ENCODE measurements around the gene LIM2. TPM values are rescaled to one million over a fixed set of nuclear protein-coding genes. Genes with fewer than 3 reads are reported as not detected.
A peak's percentile ranks its signal among the peaks of the same experiment; 100 is the strongest.
"Not testable (repeated sequence)": the region's sequence is repeated elsewhere in the genome, so short reads cannot be mapped to it uniquely, and the experiment has no call there.

LIM2 gene
- polyA plus RNA-seq, 2 donors = not detected

DNA sequence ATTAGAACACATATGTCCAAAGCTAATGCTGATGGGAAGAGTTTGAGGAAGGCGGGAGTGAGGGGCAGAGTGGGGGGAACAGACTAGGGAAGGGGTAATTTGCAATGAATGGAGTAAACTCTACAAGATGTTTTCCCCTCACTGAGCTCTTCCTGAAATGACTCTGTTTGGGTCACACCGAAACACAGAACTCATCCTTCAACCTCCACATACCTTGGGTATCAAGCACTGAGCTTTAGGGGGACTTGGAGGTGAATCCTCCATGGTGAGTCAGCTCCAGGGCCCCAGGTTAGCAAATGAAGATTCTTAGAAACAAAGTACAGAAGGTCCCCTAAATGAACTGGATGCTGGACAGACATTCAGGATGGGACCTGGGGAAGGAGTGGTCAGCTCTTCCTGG lies 30.9 kb upstream of the LIM2 start:
- Histone ChIP-seq H3K36me3 (ENCODE audit: control insufficient read depth in 2 of 2, insufficient read depth in 2 of 2, low read length in 1 of 2) (no peaks in the 10 kb centered on the region), H3K4me3 (ENCODE audit: low read depth in 1 of 2, low read length in 2 of 2) (no peak overlapping the region), H3K4me1 (ENCODE audit: control insufficient read depth in 2 of 2, insufficient read depth in 2 of 2, low read length in 1 of 2) (peaks cover 0 to 3% of the 10 kb centered on the region in 2 donors), H3K9me3 (ENCODE audit: control insufficient read depth in 2 of 2, insufficient read depth in 1 of 2, low read depth in 1 of 2, low read length in 1 of 2) (no peaks in the 10 kb centered on the region), H3K27me3 (ENCODE audit: control insufficient read depth in 1 of 2, insufficient read depth in 2 of 2, low read length in 2 of 2) (no peaks in the 10 kb centered on the region), H3K27ac (ENCODE audit: low read depth in 2 of 2, low read length in 1 of 2) (no peak overlapping the region)
- 78 to 92% methylated on average over 2 of the region's 2 CpGs for WGBS, 2 donors

DNA sequence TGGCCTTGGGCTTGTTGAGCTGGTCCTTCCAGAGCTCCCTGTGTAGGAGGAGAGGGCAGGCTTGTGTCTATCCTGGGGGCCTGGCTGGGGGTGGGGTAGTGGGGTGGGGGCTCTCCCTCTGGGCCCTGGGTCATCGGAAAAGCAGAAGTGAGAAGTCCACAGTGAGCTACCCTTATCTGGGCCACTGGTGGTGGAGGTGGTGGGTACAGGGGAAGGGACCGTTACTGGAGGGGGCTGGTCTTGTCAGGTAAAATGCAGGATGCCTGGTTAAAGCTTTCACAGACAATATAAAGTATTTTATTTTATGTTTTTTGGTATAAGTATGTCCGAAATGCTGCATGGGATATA lies 30.0 kb upstream of the LIM2 start:
- WGBS, 2 donors = 63 to 73% methylated on average over 3 of the region's 3 CpGs
- Histone ChIP-seq H3K4me1 (ENCODE audit: control insufficient read depth in 2 of 2, insufficient read depth in 2 of 2, low read length in 1 of 2) (peaks cover 0 to 3% of the 10 kb centered on the region in 2 donors), H3K27me3 (ENCODE audit: control insufficient read depth in 1 of 2, insufficient read depth in 2 of 2, low read length in 2 of 2) (no peaks in the 10 kb centered on the region), H3K9me3 (ENCODE audit: control insufficient read depth in 2 of 2, insufficient read depth in 1 of 2, low read depth in 1 of 2, low read length in 1 of 2) (no peaks in the 10 kb centered on the region), H3K4me3 (ENCODE audit: low read depth in 1 of 2, low read length in 2 of 2) (no peak overlapping the region), H3K36me3 (ENCODE audit: control insufficient read depth in 2 of 2, insufficient read depth in 2 of 2, low read length in 1 of 2) (no peaks in the 10 kb centered on the region), H3K27ac (ENCODE audit: low read depth in 2 of 2, low read length in 1 of 2) (peak overlapping the region in 1 of 2 donors; percentile 22)

DNA sequence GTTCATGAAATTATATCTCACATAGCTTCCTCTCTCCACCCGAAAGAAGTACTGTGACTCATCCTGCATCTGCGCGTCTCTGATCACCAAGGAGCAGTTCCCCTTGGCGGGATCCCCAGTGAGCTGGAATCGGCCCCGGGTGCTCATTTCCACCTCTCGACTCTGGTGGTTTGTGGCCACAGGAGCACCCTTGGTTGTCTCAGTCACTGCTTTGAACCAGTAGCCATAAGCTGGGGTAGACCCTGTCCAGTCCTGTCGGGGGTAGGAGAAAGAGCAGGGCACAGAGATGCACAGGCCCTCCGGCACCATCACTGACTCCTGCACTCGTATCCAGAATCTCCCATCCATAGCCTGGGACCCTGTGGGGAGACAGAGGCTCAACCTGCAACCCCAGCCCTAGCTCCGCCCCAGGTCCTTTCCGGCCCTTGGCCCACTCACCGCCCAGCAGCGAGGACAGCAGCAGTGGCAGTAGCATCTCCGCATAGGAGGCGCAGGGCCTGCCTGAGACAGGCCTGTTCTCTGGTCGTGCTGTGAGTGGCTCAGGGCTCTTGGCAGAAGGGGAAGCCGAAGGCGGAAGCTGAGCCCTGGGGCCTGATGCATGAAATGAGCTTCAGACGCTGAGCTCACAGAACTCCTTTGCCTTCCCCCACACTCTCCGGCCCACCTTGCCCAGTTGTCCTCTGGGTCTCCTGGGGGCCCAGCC lies 29.5 kb upstream of the LIM2 start, which contains the start of gene SIGLEC10:
Gene SIGLEC10 (minus strand): TSS at position 536 of the 703 bp plus-strand sequence. CDS start 61 bp downstream, at position 475.
- no peaks in the 10 kb centered on the region for H3K9me3 ChIP-seq (ENCODE audit: control insufficient read depth in 2 of 2, insufficient read depth in 1 of 2, low read depth in 1 of 2, low read length in 1 of 2)
- no peak within 1 kb of the TSS for H3K4me3 ChIP-seq (ENCODE audit: low read depth in 1 of 2, low read length in 2 of 2)
- WGBS, 2 donors = 52 to 53% methylated on average over 21 of the region's 21 CpGs
- H3K4me1 ChIP-seq (ENCODE audit: control insufficient read depth in 2 of 2, insufficient read depth in 2 of 2, low read length in 1 of 2) = peaks cover 0 to 3% of the 10 kb centered on the region in 2 donors
- H3K36me3 ChIP-seq (ENCODE audit: control insufficient read depth in 2 of 2, insufficient read depth in 2 of 2, low read length in 1 of 2) = no peaks in the 10 kb centered on the region
- H3K27me3 ChIP-seq (ENCODE audit: control insufficient read depth in 1 of 2, insufficient read depth in 2 of 2, low read length in 2 of 2) = no peaks in the 10 kb centered on the region
- H3K27ac ChIP-seq (ENCODE audit: low read depth in 2 of 2, low read length in 1 of 2) = peak within 1 kb of the TSS in 1 of 2 donors; percentile 22

DNA sequence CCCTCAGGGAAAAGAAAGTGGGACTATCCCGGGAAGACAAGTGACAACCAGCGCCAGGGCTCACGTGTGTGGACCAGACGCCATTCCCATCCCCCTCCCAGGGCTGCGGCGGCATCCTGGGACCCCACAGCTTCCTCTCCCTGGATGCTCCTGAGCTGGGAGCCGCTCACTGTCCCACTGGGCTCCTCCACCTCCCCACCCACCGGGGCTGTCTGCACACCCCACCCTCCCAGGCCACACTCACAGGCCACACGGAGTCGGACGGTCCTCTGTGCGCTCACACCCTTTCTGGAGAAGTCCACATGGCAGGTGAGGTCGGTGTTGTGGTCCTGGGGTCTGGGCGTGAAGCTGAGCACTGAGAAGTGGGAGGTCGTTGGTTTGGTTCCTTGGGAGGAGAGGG lies 28.6 kb upstream of the LIM2 start:
- not testable (repeated sequence) for H3K36me3 ChIP-seq (ENCODE audit: control insufficient read depth in 2 of 2, insufficient read depth in 2 of 2, low read length in 1 of 2); H3K4me1 ChIP-seq (ENCODE audit: control insufficient read depth in 2 of 2, insufficient read depth in 2 of 2, low read length in 1 of 2); H3K27ac ChIP-seq (ENCODE audit: low read depth in 2 of 2, low read length in 1 of 2); H3K9me3 ChIP-seq (ENCODE audit: control insufficient read depth in 2 of 2, insufficient read depth in 1 of 2, low read depth in 1 of 2, low read length in 1 of 2); H3K27me3 ChIP-seq (ENCODE audit: control insufficient read depth in 1 of 2, insufficient read depth in 2 of 2, low read length in 2 of 2); H3K4me3 ChIP-seq (ENCODE audit: low read depth in 1 of 2, low read length in 2 of 2)
- WGBS, 2 donors = 70 to 74% methylated on average over 14 to 15 of the region's 15 CpGs

DNA sequence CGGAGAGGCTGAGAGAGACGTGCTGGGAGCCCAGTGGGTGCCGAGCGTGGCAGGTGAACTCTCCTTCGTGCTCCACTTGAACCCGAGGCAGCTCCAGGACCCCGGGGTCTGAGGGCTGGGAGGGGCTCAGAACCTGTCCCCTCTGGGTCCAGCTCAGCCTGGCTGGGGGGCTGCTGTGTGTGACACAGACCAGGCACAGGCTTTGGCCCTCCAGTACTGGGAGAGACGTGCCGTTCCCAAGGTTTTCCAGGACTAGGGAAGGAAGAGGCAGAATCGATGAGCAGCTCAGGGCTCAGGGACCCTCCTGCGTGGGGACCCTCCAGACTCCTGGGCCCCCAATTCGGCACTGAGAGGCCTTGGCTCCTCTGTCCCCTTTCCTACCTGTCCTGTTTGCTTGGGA lies 27.4 kb upstream of the LIM2 start:
- Histone ChIP-seq H3K4me1 (ENCODE audit: control insufficient read depth in 2 of 2, insufficient read depth in 2 of 2, low read length in 1 of 2) (peaks cover 0 to 3% of the 10 kb centered on the region in 2 donors), H3K36me3 (ENCODE audit: control insufficient read depth in 2 of 2, insufficient read depth in 2 of 2, low read length in 1 of 2) (no peaks in the 10 kb centered on the region), H3K27me3 (ENCODE audit: control insufficient read depth in 1 of 2, insufficient read depth in 2 of 2, low read length in 2 of 2) (no peaks in the 10 kb centered on the region), H3K4me3 (ENCODE audit: low read depth in 1 of 2, low read length in 2 of 2) (no peak overlapping the region), H3K27ac (ENCODE audit: low read depth in 2 of 2, low read length in 1 of 2) (no peak overlapping the region), H3K9me3 (ENCODE audit: control insufficient read depth in 2 of 2, insufficient read depth in 1 of 2, low read depth in 1 of 2, low read length in 1 of 2) (no peaks in the 10 kb centered on the region)
- WGBS, 2 donors = 84 to 91% methylated on average over 12 of the region's 12 CpGs

DNA sequence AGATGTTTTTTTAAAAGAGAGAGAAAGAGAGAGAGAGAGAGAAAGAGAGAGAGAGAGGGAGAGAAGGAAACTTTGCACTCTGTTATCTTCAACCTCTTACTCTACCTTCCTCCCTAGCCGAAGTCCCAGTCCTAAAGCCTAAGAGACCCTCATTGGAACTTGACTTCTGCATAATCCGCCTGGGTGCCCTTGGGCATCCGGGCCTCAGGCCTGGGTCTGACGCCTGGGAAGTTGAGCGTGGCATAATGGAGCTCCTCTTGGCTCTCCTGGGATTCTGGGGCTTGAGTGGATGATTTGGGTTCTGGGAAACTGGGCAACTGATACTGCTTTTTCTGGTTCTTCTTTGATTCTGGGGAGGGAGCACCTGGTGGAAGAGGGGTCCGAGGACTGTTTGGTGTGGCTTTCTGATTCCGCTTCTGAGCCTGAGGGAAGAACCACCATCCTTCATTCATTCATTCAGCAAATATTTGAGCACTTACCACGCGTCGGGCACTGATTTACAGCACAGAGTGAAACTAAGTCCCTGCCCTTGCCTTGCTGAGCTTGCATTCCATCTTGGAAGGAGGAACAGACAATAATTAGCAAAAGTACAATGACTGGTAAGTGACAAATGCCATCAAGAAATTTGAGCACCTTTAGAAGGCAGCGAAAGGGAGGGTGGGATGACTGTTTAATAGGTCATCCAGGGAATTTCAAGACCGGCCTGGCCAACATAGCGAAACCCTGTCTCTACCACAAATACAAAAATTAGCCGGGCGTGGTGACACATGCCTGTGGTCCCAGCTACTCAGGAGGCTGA lies 23.4 kb upstream of the LIM2 start:
- H3K36me3 ChIP-seq (ENCODE audit: control insufficient read depth in 2 of 2, insufficient read depth in 2 of 2, low read length in 1 of 2) = no peaks in the 10 kb centered on the region
- H3K27ac ChIP-seq (ENCODE audit: low read depth in 2 of 2, low read length in 1 of 2) = no peak overlapping the region
- H3K9me3 ChIP-seq (ENCODE audit: control insufficient read depth in 2 of 2, insufficient read depth in 1 of 2, low read depth in 1 of 2, low read length in 1 of 2) = no peaks in the 10 kb centered on the region
- H3K27me3 ChIP-seq (ENCODE audit: control insufficient read depth in 1 of 2, insufficient read depth in 2 of 2, low read length in 2 of 2) = no peaks in the 10 kb centered on the region
- WGBS, 2 donors = 91 to 92% methylated on average over 15 of the region's 15 CpGs
- no peak overlapping the region for H3K4me3 ChIP-seq (ENCODE audit: low read depth in 1 of 2, low read length in 2 of 2)
- H3K4me1 ChIP-seq (ENCODE audit: control insufficient read depth in 2 of 2, insufficient read depth in 2 of 2, low read length in 1 of 2) = no peaks in the 10 kb centered on the region

DNA sequence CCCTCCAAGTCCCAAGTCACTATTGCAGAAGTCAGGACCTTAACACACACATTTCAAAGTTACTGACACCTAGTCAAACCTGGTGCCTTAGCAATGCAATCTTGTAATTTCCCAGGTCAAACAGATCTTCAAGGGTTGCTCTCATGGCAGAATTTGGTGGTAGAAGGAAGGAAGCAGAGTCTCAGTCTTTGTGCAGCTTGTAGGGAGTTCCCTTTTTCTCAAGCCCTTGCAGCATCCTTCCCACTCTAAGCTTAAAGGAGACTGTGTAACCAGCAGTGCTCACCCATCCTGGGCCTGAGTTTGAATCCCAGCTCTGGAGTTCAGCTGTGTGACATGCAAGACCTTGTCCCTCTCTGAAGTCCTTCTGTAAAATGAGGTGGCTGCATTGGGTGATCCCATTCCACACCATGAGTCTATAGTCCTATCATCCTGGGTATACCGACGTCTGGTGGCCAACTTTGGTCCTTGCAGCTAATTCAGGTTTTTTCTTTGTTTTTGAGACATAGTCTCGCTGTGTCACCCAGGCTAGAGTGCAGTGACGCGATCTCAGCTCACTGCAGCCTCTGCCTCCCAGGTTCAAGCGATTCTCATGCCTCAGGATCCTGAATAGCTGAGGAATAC lies 19.8 kb upstream of the LIM2 start:
- Histone ChIP-seq H3K9me3 (ENCODE audit: control insufficient read depth in 2 of 2, insufficient read depth in 1 of 2, low read depth in 1 of 2, low read length in 1 of 2) (peaks cover 0 to 3% of the 10 kb centered on the region in 2 donors), H3K36me3 (ENCODE audit: control insufficient read depth in 2 of 2, insufficient read depth in 2 of 2, low read length in 1 of 2) (no peaks in the 10 kb centered on the region), H3K27me3 (ENCODE audit: control insufficient read depth in 1 of 2, insufficient read depth in 2 of 2, low read length in 2 of 2) (no peaks in the 10 kb centered on the region), H3K4me3 (ENCODE audit: low read depth in 1 of 2, low read length in 2 of 2) (no peak overlapping the region), H3K27ac (ENCODE audit: low read depth in 2 of 2, low read length in 1 of 2) (no peak overlapping the region), H3K4me1 (ENCODE audit: control insufficient read depth in 2 of 2, insufficient read depth in 2 of 2, low read length in 1 of 2) (no peaks in the 10 kb centered on the region)
- 39 to 44% methylated on average over 6 of the region's 6 CpGs for WGBS, 2 donors

DNA sequence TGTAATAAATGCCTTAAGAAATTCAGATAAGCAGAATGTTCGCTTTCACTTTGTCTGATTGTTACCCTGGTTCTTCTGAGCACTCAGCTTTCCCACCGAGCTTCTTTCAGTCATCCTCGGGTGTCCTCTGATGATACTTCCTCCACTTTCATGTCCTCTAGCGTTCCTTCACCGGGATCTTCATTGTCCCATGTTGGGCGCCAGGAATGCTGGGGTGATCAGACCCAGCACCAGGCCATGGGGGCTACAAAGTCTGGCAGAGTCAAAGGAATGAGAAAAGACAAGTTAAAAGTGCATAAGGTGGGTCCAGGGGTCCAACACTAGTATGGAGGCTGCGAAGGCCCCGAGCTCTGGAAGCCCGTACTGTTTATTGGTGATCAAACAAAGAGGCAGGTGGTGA lies 14.3 kb upstream of the LIM2 start:
- no peaks in the 10 kb centered on the region for H3K4me1 ChIP-seq (ENCODE audit: control insufficient read depth in 2 of 2, insufficient read depth in 2 of 2, low read length in 1 of 2)
- peaks cover 0 to 3% of the 10 kb centered on the region in 2 donors for H3K9me3 ChIP-seq (ENCODE audit: control insufficient read depth in 2 of 2, insufficient read depth in 1 of 2, low read depth in 1 of 2, low read length in 1 of 2)
- no peaks in the 10 kb centered on the region for H3K36me3 ChIP-seq (ENCODE audit: control insufficient read depth in 2 of 2, insufficient read depth in 2 of 2, low read length in 1 of 2)
- no peak overlapping the region for H3K27ac ChIP-seq (ENCODE audit: low read depth in 2 of 2, low read length in 1 of 2)
- no peaks in the 10 kb centered on the region for H3K27me3 ChIP-seq (ENCODE audit: control insufficient read depth in 1 of 2, insufficient read depth in 2 of 2, low read length in 2 of 2)
- no peak overlapping the region for H3K4me3 ChIP-seq (ENCODE audit: low read depth in 1 of 2, low read length in 2 of 2)
- WGBS, 2 donors = 95% methylated on average over 9 of the region's 9 CpGs

DNA sequence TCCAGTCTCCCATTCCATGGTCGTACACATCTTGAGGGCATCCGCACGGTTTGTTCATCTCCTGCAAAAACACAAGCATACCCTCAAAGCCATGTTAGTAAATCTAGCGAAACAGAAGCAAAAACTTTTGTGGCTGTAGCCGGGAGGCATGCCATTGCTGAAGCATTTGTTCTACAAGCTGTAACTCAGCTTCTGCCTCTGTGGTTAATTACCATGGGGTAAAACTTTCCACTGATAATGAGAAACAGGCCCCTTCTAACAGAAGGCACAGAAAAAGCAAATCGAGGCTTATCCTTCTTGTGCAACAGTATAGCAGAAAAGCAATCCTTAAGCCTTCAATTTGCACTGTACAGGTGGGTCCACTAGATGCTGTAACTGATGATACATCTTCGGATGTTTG lies 12.2 kb upstream of the LIM2 start:
- H3K36me3 ChIP-seq (ENCODE audit: control insufficient read depth in 2 of 2, insufficient read depth in 2 of 2, low read length in 1 of 2); H3K27me3 ChIP-seq (ENCODE audit: control insufficient read depth in 1 of 2, insufficient read depth in 2 of 2, low read length in 2 of 2); H3K4me1 ChIP-seq (ENCODE audit: control insufficient read depth in 2 of 2, insufficient read depth in 2 of 2, low read length in 1 of 2); H3K4me3 ChIP-seq (ENCODE audit: low read depth in 1 of 2, low read length in 2 of 2); H3K27ac ChIP-seq (ENCODE audit: low read depth in 2 of 2, low read length in 1 of 2); H3K9me3 ChIP-seq (ENCODE audit: control insufficient read depth in 2 of 2, insufficient read depth in 1 of 2, low read depth in 1 of 2, low read length in 1 of 2): not testable (repeated sequence)
- 81 to 85% methylated on average over 7 of the region's 7 CpGs for WGBS, 2 donors

Data from esophagus (tissue), 2 donors.